ENCODE results near the gene AGAP1.

Gene AGAP1

GRCh38 chr2:235723371-235723770 is 229.5 kb downstream of the AGAP1 start:
- no peak for DNase-seq

- DNase-seq, result no peak
These were observed 230.1 kb downstream of the AGAP1 start for GRCh38 chr2:235723811-235724465.

GRCh38 chr2:235725016-235725489 is 231.2 kb downstream of the AGAP1 start:
- DNase-seq, result no peak

GRCh38 chr2:235725841-235726240 is 232.0 kb downstream of the AGAP1 start:
- DNase-seq, result no peak

GRCh38 chr2:235726554-235726953 is 232.7 kb downstream of the AGAP1 start:
- no peak for DNase-seq

- no peak for DNase-seq
These were observed 233.3 kb downstream of the AGAP1 start for GRCh38 chr2:235727174-235727573.

- DNase-seq, result no peak
These were observed 234.3 kb downstream of the AGAP1 start for GRCh38 chr2:235727891-235728799.

GRCh38 chr2:235728800-235729556 is 235.1 kb downstream of the AGAP1 start:
- no peak for DNase-seq

GRCh38 chr2:235729557-235729947 is 235.7 kb downstream of the AGAP1 start:
- DNase-seq, result peak; percentile 24

GRCh38 chr2:235730115-235730514 is 236.3 kb downstream of the AGAP1 start:
- no peak for DNase-seq

GRCh38 chr2:235733761-235734160 is 239.9 kb downstream of the AGAP1 start:
- DNase-seq, result no peak

- DNase-seq, result no peak
These were observed 240.3 kb downstream of the AGAP1 start for GRCh38 chr2:235734168-235734567.

GRCh38 chr2:235734688-235735231 is 240.9 kb downstream of the AGAP1 start:
- DNase-seq, result no peak

GRCh38 chr2:235737396-235737795 is 243.6 kb downstream of the AGAP1 start:
- DNase-seq, result no peak

GRCh38 chr2:235737840-235738239 is 244.0 kb downstream of the AGAP1 start:
- DNase-seq, result no peak

- DNase-seq, result no peak
These were observed 246.0 kb downstream of the AGAP1 start for GRCh38 chr2:235739704-235740415.

GRCh38 chr2:235740821-235741220 is 247.0 kb downstream of the AGAP1 start:
- DNase-seq, result peak; percentile 50

GRCh38 chr2:235744161-235744560 is 250.3 kb downstream of the AGAP1 start:
- DNase-seq, result no peak

GRCh38 chr2:235745597-235745996 is 251.8 kb downstream of the AGAP1 start:
- DNase-seq, result no peak

GRCh38 chr2:235746257-235746934 is 252.6 kb downstream of the AGAP1 start:
- DNase-seq, result peak; percentile 72

- no peak for DNase-seq
These were observed 253.3 kb downstream of the AGAP1 start for GRCh38 chr2:235747001-235747785.
